ENCODE data around the gene BPGM. TPM values are rescaled to one million over a fixed set of nuclear protein-coding genes. Genes with fewer than 3 reads are reported as not detected.

BPGM gene
- total RNA-seq, 2 donors from 2014 or later, result 22.3 to 27.7 TPM

GRCh38 chr7:134708692-134709091 lies 62.0 kb downstream of the BPGM start:
- no peak overlapping the region for H3K4me3 Mint-ChIP-seq
- DNase-seq, result no peak

GRCh38 chr7:134709197-134709596 lies 62.5 kb downstream of the BPGM start:
- no peaks in the 10 kb centered on the region for H3K27me3 Mint-ChIP-seq (ENCODE audit: low read depth)
- ATAC-seq (replicated peaks in 1 of 2), result no peak
- no peak overlapping the region for H3K27ac Mint-ChIP-seq
- no peak overlapping the region for H3K4me3 Mint-ChIP-seq
- no peaks in the 10 kb centered on the region for H3K9me3 Mint-ChIP-seq
- H3K36me3 Mint-ChIP-seq (ENCODE audit: insufficient read depth in 2 of 2), result peaks cover 0 to 2% of the 10 kb centered on the region in 2 donors
- peaks cover 39% of the 10 kb centered on the region for H3K4me1 Mint-ChIP-seq (ENCODE audit: low read depth)
- no peak for DNase-seq

More at GRCh38 chr7:134708692-134709091, 62.0 kb downstream of the BPGM start:
- Mint-ChIP-seq H3K36me3 (ENCODE audit: insufficient read depth in 2 of 2) (peaks cover 0 to 2% of the 10 kb centered on the region in 2 donors), H3K4me1 (ENCODE audit: low read depth) (peaks cover 34% of the 10 kb centered on the region), H3K9me3 (no peaks in the 10 kb centered on the region), H3K27me3 (ENCODE audit: low read depth) (no peaks in the 10 kb centered on the region), H3K27ac (no peak overlapping the region)
- no peak for ATAC-seq (replicated peaks in 1 of 2)

GRCh38 chr7:134710511-134710853 lies 63.8 kb downstream of the BPGM start:
- peaks cover 44% of the 10 kb centered on the region for H3K4me1 Mint-ChIP-seq (ENCODE audit: low read depth)
- H3K27ac Mint-ChIP-seq, result peak overlapping the region; percentile 91
- peak; percentile 27 to 36 for ATAC-seq (replicated peaks in 1 of 2)
- H3K36me3 Mint-ChIP-seq (ENCODE audit: insufficient read depth in 2 of 2), result peaks cover 0 to 4% of the 10 kb centered on the region in 2 donors
- H3K9me3 Mint-ChIP-seq, result no peaks in the 10 kb centered on the region
- no peaks in the 10 kb centered on the region for H3K27me3 Mint-ChIP-seq (ENCODE audit: low read depth)
- peak overlapping the region; percentile 86 to 89 for H3K4me3 Mint-ChIP-seq
- DNase-seq, result peak; percentile 21 to 34

GRCh38 chr7:134710854-134711624 lies 64.4 kb downstream of the BPGM start:
- Mint-ChIP-seq H3K27me3 (ENCODE audit: low read depth) (no peaks in the 10 kb centered on the region), H3K4me3 (peak overlapping the region; percentile 86 to 89), H3K36me3 (ENCODE audit: insufficient read depth in 2 of 2) (peaks cover 0 to 4% of the 10 kb centered on the region in 2 donors), H3K9me3 (no peaks in the 10 kb centered on the region), H3K4me1 (ENCODE audit: low read depth) (peaks cover 44% of the 10 kb centered on the region), H3K27ac (peak overlapping the region; percentile 91)
- peak; percentile 57 to 67 for DNase-seq
- ATAC-seq (replicated peaks in 1 of 2), result peak; percentile 94

- H3K4me1 Mint-ChIP-seq (ENCODE audit: low read depth), result peaks cover 44% of the 10 kb centered on the region
- ATAC-seq (replicated peaks in 1 of 2) (no peak), DNase-seq (no peak)
- H3K4me3 Mint-ChIP-seq, result peak overlapping the region; percentile 57 to 89
- H3K27ac Mint-ChIP-seq, result peak overlapping the region; percentile 87
- H3K9me3 Mint-ChIP-seq, result no peaks in the 10 kb centered on the region
- H3K36me3 Mint-ChIP-seq (ENCODE audit: insufficient read depth in 2 of 2), result peaks cover 0 to 4% of the 10 kb centered on the region in 2 donors
- no peaks in the 10 kb centered on the region for H3K27me3 Mint-ChIP-seq (ENCODE audit: low read depth)
Measured at GRCh38 chr7:134712196-134712595, 65.5 kb downstream of the BPGM start.

GRCh38 chr7:134714470-134715205 lies 68.0 kb downstream of the BPGM start:
- H3K27ac Mint-ChIP-seq, result no peak overlapping the region
- ATAC-seq (replicated peaks in 1 of 2), result no peak
- H3K4me1 Mint-ChIP-seq (ENCODE audit: low read depth), result peaks cover 44% of the 10 kb centered on the region
- no peak for DNase-seq
- H3K4me3 Mint-ChIP-seq, result peak overlapping the region; percentile 50 to 59
- H3K27me3 Mint-ChIP-seq (ENCODE audit: low read depth), result no peaks in the 10 kb centered on the region
- peaks cover 0 to 7% of the 10 kb centered on the region in 2 donors for H3K36me3 Mint-ChIP-seq (ENCODE audit: insufficient read depth in 2 of 2)
- no peaks in the 10 kb centered on the region for H3K9me3 Mint-ChIP-seq

GRCh38 chr7:134718211-134718875 lies 71.7 kb downstream of the BPGM start:
- Mint-ChIP-seq H3K27me3 (ENCODE audit: low read depth) (no peaks in the 10 kb centered on the region), H3K4me3 (no peak overlapping the region), H3K4me1 (ENCODE audit: low read depth) (peaks cover 14% of the 10 kb centered on the region), H3K9me3 (no peaks in the 10 kb centered on the region), H3K36me3 (ENCODE audit: insufficient read depth in 2 of 2) (peaks cover 0 to 5% of the 10 kb centered on the region in 2 donors), H3K27ac (no peak overlapping the region)
- no peak for ATAC-seq (replicated peaks in 1 of 2)
- no peak for DNase-seq

- H3K36me3 Mint-ChIP-seq (ENCODE audit: insufficient read depth in 2 of 2), result peaks cover 0 to 3% of the 10 kb centered on the region in 2 donors
- no peak overlapping the region for H3K4me3 Mint-ChIP-seq
- DNase-seq (no peak), ATAC-seq (replicated peaks in 1 of 2) (no peak)
- H3K27ac Mint-ChIP-seq, result no peak overlapping the region
- H3K4me1 Mint-ChIP-seq (ENCODE audit: low read depth), result peaks cover 8% of the 10 kb centered on the region
- H3K9me3 Mint-ChIP-seq, result no peaks in the 10 kb centered on the region
- no peaks in the 10 kb centered on the region for H3K27me3 Mint-ChIP-seq (ENCODE audit: low read depth)
Measured at GRCh38 chr7:134720091-134720935, 73.7 kb downstream of the BPGM start.

- Mint-ChIP-seq H3K9me3 (no peaks in the 10 kb centered on the region), H3K27ac (no peak overlapping the region), H3K27me3 (ENCODE audit: low read depth) (no peaks in the 10 kb centered on the region), H3K4me1 (ENCODE audit: low read depth) (peaks cover 10% of the 10 kb centered on the region), H3K4me3 (no peak overlapping the region), H3K36me3 (ENCODE audit: insufficient read depth in 2 of 2) (peaks cover 6% of the 10 kb centered on the region in 2 donors)
- DNase-seq (no peak), ATAC-seq (replicated peaks in 1 of 2) (no peak)
Measured at GRCh38 chr7:134721171-134721570, 74.5 kb downstream of the BPGM start.

- Mint-ChIP-seq H3K9me3 (peaks cover 0 to 2% of the 10 kb centered on the region in 2 donors), H3K4me3 (no peak overlapping the region)
- no peak for ATAC-seq (replicated peaks in 1 of 2)
Measured at GRCh38 chr7:134722786-134723322, 76.2 kb downstream of the BPGM start.

GRCh38 chr7:134723892-134724291 lies 77.2 kb downstream of the BPGM start:
- Mint-ChIP-seq H3K36me3 (ENCODE audit: insufficient read depth in 2 of 2) (peaks cover 5 to 6% of the 10 kb centered on the region in 2 donors), H3K9me3 (peaks cover 0 to 2% of the 10 kb centered on the region in 2 donors), H3K27me3 (ENCODE audit: low read depth) (no peaks in the 10 kb centered on the region), H3K27ac (no peak overlapping the region), H3K4me1 (ENCODE audit: low read depth) (peaks cover 11% of the 10 kb centered on the region), H3K4me3 (no peak overlapping the region)
- DNase-seq (no peak), ATAC-seq (replicated peaks in 1 of 2) (no peak)

More at GRCh38 chr7:134722786-134723322, 76.2 kb downstream of the BPGM start:
- H3K27ac Mint-ChIP-seq, result no peak overlapping the region
- no peak for DNase-seq
- H3K4me1 Mint-ChIP-seq (ENCODE audit: low read depth), result peaks cover 10% of the 10 kb centered on the region
- H3K27me3 Mint-ChIP-seq (ENCODE audit: low read depth), result no peaks in the 10 kb centered on the region
- H3K36me3 Mint-ChIP-seq (ENCODE audit: insufficient read depth in 2 of 2), result peaks cover 5 to 6% of the 10 kb centered on the region in 2 donors

GRCh38 chr7:134724606-134725005 lies 78.0 kb downstream of the BPGM start:
- no peak overlapping the region for H3K27ac Mint-ChIP-seq
- peaks cover 19% of the 10 kb centered on the region for H3K4me1 Mint-ChIP-seq (ENCODE audit: low read depth)
- peaks cover 0 to 2% of the 10 kb centered on the region in 2 donors for H3K9me3 Mint-ChIP-seq
- ATAC-seq (replicated peaks in 1 of 2), result peak; percentile 52 to 69
- no peaks in the 10 kb centered on the region for H3K27me3 Mint-ChIP-seq (ENCODE audit: low read depth)
- peaks cover 5 to 6% of the 10 kb centered on the region in 2 donors for H3K36me3 Mint-ChIP-seq (ENCODE audit: insufficient read depth in 2 of 2)
- no peak overlapping the region for H3K4me3 Mint-ChIP-seq
- DNase-seq, result peak; percentile 16 to 20

Measured in activated T-cell treated with anti-CD3 and anti-CD28 coated beads, Interleukin-2, amount 50 U/mL, for 72 hours (primary cell).